Panc1 (cell line): ENCODE data around the gene CROCC2.

Experiments
- CTCF ChIP-seq: fragments of 450-650 bp; IDR thresholded peaks from 2 replicates; pipeline ENCODE4 v1.5.1; 2017; ENCODE audit warnings: mild to moderate bottlenecking
- POLR2AphosphoS5 ChIP-seq: IDR thresholded peaks from 2 replicates; pipeline ENCODE4 v1.6.1; 2012; ENCODE audit warnings: mild to moderate bottlenecking, low read depth, low read length, moderate library complexity
- REST ChIP-seq, 2 experiments: IDR thresholded peaks; 2 replicates each; pipeline ENCODE4 v1.6.1; 2011 to 2012; ENCODE audit warnings: low read depth in 2 of 2, control low read depth in 1 of 2, low read length in 1 of 2, mild to moderate bottlenecking in 1 of 2, moderate library complexity in 1 of 2; ENCODE audit not compliant: insufficient read depth in 1 of 2
- SIN3A ChIP-seq: IDR thresholded peaks from 2 replicates; pipeline ENCODE4 v1.6.1; 2012; ENCODE audit warnings: low read depth, mild to moderate bottlenecking, low read length, moderate library complexity, borderline replicate concordance; ENCODE audit not compliant: insufficient read depth
- TCF7L2 ChIP-seq: IDR thresholded peaks from 2 replicates; pipeline ENCODE4 v1.6.1; 2011; ENCODE audit warnings: mild to moderate bottlenecking, low read depth, low read length, inconsistent platforms

- TF ChIP-seq CTCF, result no peak
- no peak for TF ChIP-seq REST (IDR thresholded peaks at IDR 0.05; ENCODE audit: insufficient read depth in 1 of 2, low read depth in 2 of 2, low read length in 1 of 2)
- no peak for TF ChIP-seq POLR2AphosphoS5
- TF ChIP-seq SIN3A, result no peak
- no peak for TF ChIP-seq TCF7L2
Observed at GRCh38 chr2:240905176-240905781, 857 bp upstream of the CROCC2 start.
